GM18505 (cell line): ENCODE data around the gene LRRTM4.
"Not testable (repeated sequence)": the region's sequence is repeated elsewhere in the genome, so short reads cannot be mapped to it uniquely, and the experiment has no call there.

Experiments used
- ATAC-seq: cut with Tn5 transposase; IDR thresholded peaks from one replicate; pipeline ENCODE4 v1.9.1; 2021; ENCODE audit not compliant: unreplicated experiment
- POLR2A ChIP-seq: IDR thresholded peaks from 4 replicates; pipeline ENCODE4 v1.6.1; 2011; ENCODE audit warnings: borderline replicate concordance; ENCODE audit not compliant: insufficient read depth, insufficient read length; ENCODE audit errors: extremely low read depth

LRRTM4 gene

DNA sequence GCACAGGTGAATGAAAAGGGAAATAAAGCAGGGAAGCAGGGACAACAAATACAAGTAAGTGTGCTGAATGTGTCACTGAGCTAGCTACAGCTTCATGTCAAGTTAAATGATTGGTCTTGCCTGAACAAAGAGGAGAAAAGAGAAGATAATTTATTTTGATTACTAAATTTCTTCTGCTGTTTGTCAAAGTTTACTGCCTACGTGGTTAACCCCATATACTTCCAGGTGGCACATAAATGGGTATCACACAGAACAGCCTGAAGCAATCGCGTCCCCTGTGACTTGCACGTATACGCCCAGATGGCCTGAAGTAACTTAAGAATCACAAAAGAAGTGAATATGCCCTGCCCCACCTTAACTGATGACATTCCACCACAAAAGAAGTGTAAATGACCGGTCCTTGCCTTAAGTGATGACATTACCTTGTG, 434.2 kb downstream of the LRRTM4 start:
- no peak for ATAC-seq
- no peak for TF ChIP-seq POLR2A

DNA sequence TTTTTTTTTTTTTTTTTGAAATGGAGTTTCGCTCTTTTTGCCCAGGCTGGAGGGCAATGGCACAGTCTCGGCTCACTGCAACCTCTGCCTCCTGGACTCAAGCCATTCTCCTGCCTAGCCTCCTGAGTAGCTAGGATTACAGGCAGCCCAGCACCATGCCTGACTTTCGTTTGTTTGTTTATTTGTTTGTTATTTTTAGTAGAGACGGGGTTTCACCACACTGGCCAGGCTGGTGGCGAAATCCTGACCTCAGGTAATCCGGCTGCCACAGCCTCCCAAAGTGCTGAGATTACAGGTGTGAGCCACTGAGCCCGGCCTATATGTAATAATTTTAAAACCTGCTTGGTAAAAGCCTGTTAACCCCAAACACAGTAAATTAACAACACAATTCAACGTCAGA, 435.7 kb downstream of the LRRTM4 start:
- TF ChIP-seq POLR2A, result no peak
- no peak for ATAC-seq

DNA sequence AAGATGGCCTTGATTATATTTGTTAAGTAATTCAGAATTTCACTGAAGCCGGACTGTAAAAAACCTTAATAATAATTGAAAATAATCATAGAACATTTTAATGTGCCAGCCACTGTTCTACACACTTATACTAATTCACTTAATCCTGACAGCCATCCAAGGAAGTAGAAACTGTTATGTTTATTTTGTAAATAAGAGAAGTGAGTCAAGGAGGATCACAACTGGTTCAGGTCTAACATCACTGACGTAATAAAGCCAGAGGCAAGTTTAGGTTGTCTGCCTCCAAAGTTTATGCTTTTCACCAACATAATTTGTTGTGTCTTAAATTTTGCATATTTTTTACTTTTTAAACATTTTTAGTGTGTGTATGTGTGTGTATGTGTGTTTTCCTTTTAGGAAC, 436.1 kb downstream of the LRRTM4 start:
- no peak for ATAC-seq
- TF ChIP-seq POLR2A, result no peak

DNA sequence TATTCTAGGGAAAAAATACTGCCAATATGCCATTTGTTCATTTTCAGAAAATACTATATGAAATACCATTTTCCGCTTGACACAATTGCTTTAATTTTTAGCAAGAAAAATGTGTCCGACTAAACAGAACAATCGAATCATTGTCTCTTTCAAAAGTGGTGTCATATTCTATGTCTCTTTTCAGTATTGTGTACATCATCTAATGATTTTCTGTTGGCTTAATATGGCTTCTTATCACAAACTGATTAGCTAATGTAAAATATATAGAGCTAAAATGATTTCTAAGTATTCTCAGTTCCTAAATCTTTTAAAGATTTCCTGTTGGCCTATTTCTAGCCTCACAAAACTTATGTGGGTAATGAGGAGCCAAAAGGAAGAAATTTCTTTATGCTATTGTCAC, 436.6 kb downstream of the LRRTM4 start:
- no peak for TF ChIP-seq POLR2A

GRCh38 chr2:77081597-77081996, 440.6 kb downstream of the LRRTM4 start:
- no peak for TF ChIP-seq POLR2A
- ATAC-seq, result no peak

More for the DNA sequence above, 436.6 kb downstream of the LRRTM4 start:
- ATAC-seq, result no peak

GRCh38 chr2:77064324-77064723, 457.9 kb downstream of the LRRTM4 start:
- ATAC-seq, result no peak
- TF ChIP-seq POLR2A, result no peak

DNA sequence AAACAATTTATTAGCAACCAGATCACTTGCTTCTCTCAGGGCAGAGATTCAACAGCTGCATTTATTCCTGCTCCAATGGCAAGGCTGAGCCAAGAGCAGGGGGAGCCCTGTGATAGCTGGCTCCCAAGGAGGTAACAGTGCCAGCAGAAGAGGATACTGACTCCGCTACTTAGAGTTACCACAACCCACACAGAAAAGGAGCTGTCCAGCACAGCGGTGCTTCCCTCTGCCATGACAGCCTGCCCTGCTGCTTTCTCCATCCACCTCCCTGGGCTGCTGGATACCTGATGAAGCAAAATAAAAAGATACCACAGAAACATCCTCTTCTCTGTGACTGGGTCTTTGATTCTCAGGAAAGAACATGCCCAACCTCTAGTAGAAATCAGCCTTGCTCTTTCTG, 467.2 kb downstream of the LRRTM4 start:
- no peak for TF ChIP-seq POLR2A
- ATAC-seq, result no peak

DNA sequence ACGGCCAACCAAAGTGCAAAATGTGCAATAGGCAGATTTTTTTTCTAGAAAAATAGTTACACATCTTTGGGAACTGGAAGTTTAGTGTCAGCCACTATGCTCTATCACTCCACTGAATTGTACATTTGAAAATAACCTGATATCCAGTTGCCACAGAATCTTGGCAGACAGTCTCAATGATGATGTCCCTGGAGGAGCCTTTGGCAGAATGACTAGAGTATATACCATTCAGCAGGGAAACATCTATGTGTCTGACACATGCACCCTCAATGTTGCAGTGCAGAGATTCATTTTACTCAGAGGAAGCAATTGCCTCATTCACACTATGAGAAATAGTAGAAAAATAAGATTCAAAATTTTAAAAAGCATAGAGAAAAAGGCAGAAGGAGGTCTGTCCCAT, 475.8 kb downstream of the LRRTM4 start:
- no peak for ATAC-seq
- TF ChIP-seq POLR2A, result no peak

GRCh38 chr2:77045456-77045855, 476.7 kb downstream of the LRRTM4 start:
- not testable (repeated sequence) for ATAC-seq

DNA sequence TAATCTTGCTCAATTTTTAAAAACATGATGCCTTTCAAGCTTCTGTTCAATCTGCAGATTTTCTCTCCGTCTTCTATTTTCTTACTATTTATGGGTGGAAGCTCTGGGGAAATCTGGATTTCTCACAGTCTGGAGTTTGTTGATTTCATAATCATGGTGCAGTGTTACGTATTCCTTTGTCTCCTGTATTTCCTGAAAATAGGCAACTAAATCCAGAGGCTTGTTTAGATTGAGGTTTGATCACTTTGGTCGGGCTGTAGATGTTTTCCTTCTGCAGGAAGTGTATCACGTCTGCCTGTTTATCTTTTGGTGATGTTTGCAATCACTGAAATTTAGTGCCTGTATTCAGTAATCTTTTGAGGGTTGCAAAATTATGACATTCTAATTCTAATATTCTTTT, 487.7 kb downstream of the LRRTM4 start:
- ATAC-seq, result no peak
- TF ChIP-seq POLR2A, result no peak

DNA sequence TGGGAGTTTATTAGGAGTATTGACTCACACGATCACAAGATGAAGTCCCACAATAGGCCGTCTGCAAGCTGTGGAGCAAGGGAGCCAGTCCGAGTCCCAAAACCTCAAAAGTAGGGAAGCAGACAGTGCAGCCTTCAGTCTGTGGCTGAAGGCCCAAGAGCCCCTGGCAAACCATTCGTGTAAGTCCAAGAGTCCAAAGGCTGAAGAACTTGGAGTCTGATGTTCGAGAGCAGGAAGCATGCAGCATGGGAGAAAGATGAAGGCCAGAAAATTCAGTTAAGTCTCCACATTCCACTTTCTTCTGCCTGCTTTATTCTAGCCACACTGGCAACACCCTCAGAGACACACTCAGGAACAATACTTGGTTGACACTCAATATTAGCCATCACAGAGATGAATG, 492.9 kb downstream of the LRRTM4 start:
- ATAC-seq, result not testable (repeated sequence)

DNA sequence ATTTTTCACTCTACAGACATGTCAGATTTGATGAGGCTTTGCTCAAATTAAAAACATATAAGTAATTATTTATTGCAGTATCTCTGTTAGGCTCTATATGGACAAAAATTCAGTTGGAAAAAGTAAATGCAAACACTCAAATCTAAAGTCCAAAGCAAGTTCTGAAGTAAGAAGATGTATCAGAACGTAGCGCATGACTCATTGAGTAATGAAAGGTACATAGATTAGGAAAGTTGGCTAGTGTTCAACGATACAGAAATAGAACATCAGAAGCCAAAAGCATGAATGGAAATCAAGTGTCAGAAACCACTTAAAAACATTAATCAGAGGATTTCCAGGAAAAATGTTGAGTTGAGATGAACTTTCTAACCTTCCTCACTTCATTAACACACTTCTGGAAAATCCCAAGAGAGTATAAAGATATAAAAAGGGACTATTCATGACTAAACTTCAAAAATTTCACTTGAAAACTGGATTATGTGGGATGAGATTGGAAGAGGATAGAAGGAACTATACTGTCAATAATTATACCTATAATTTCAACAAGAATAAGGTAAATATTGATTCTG, 494.1 kb downstream of the LRRTM4 start:
- TF ChIP-seq POLR2A, result no peak
- ATAC-seq, result no peak

- no peak for TF ChIP-seq POLR2A
- ATAC-seq, result no peak
These were observed 496.5 kb downstream of the LRRTM4 start for GRCh38 chr2:77025714-77026113.

DNA sequence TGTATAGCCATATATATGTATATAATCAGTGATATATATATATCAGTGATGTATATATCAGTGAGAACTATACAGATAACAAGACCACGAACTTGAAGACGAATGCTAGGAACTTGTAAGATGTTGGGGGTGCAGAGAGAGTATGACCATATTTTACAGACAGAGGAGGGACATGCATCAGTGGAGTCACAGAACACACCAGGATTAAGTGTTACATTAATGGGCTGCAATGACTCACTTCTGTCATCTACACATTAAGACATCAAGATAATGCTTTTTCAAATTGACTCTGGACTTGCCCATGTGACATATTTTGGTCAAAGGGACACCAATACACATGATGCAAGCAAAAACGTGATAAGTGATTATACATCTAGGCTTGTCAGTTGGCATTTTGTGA, 501.0 kb downstream of the LRRTM4 start:
- no peak for TF ChIP-seq POLR2A
- ATAC-seq, result no peak

GRCh38 chr2:77018219-77018618, 504.0 kb downstream of the LRRTM4 start:
- TF ChIP-seq POLR2A, result no peak
- ATAC-seq, result no peak
